IMR-90 (cell line): Measurements from ENCODE around the gene SCNN1B. TPM values are rescaled to one million over a fixed set of nuclear protein-coding genes. Genes with fewer than 3 reads are reported as not detected.
"Not testable (repeated sequence)": the region's sequence is repeated elsewhere in the genome, so short reads cannot be mapped to it uniquely, and the experiment has no call there.

Experiments
- ATAC-seq: fragments of 200-7000 bp; cut with Tn5 transposase; 2 replicates; pipeline ENCODE4 v1.9.1; 2020; ENCODE audit warnings: low read depth, mild to moderate bottlenecking, moderate library complexity
- BruUV-seq: library from RNA; stranded (reverse); fragments of 400-500 nt; replicated peaks from 2 replicates; lab custom pipeline; 2021; lab: Mats Ljungman, UMichigan
- CTCF ChIA-PET: fragments of 300-600 bp; formaldehyde crosslinking; extraction: SDS; loops from one replicate; lab custom pipeline; 2021; ENCODE audit warnings: antibody characterized with exemption; lab: Yijun Ruan, JAX
- POLR2A ChIA-PET: fragments of 300-600 bp; sonication (Branson Sonifier 250); formaldehyde crosslinking; loops from one replicate; lab custom pipeline; 2022; ENCODE audit warnings: antibody characterized with exemption; ENCODE audit not compliant: unreplicated experiment; lab: Charles Lee
- DNase-seq: peaks from one replicate; pipeline ENCODE4 v3.0.0; 2013
- H2AFZ ChIP-seq: replicated peaks from 2 replicates; pipeline ENCODE3; 2013; ENCODE audit warnings: low read length, mild to moderate bottlenecking; ENCODE audit not compliant: poor library complexity
- H2AK5ac ChIP-seq: 2 replicates; pipeline ENCODE4 v1.6.1; 2013; ENCODE audit warnings: low read depth, low read length, inconsistent platforms
- H2AK9ac ChIP-seq: replicated peaks from 2 replicates; pipeline ENCODE3; 2013; ENCODE audit warnings: mild to moderate bottlenecking, low read depth, low read length, moderate library complexity; ENCODE audit not compliant: poor library complexity
- H2BK120ac ChIP-seq: 2 replicates; pipeline ENCODE4 v1.6.1; 2013; ENCODE audit warnings: low read depth, low read length, inconsistent platforms
- H2BK15ac ChIP-seq: 3 replicates; pipeline ENCODE4 v1.6.1; 2013; ENCODE audit warnings: low read depth, low read length, inconsistent platforms
- H2BK20ac ChIP-seq: 2 replicates; pipeline ENCODE4 v1.6.1; 2013; ENCODE audit warnings: low read depth, mild to moderate bottlenecking, inconsistent platforms, low read length, moderate library complexity
- H2BK5ac ChIP-seq: 2 replicates; pipeline ENCODE4 v1.6.1; 2013; ENCODE audit warnings: mild to moderate bottlenecking, low read depth, low read length, inconsistent platforms; ENCODE audit not compliant: poor library complexity, severe bottlenecking
- H3K14ac ChIP-seq: replicated peaks from 2 replicates; pipeline ENCODE4 v1.6.1; 2013; ENCODE audit warnings: low read depth, low read length, inconsistent platforms
- H3K18ac ChIP-seq: 2 replicates; pipeline ENCODE4 v1.6.1; 2013; ENCODE audit warnings: low read depth, low read length, control low read depth
- H3K23ac ChIP-seq: 2 replicates; pipeline ENCODE4 v1.6.1; 2013; ENCODE audit warnings: low read depth, low read length, inconsistent platforms
- H3K27ac ChIP-seq: 2 replicates; pipeline ENCODE4 v1.5.1; 2013; ENCODE audit warnings: mild to moderate bottlenecking, control low read depth, low read length; ENCODE audit not compliant: insufficient read depth
- H3K27me3 ChIP-seq: 2 replicates; pipeline ENCODE4 v1.6.1; 2013; ENCODE audit warnings: low read length; ENCODE audit not compliant: control insufficient read depth, insufficient read depth
- H3K36me3 ChIP-seq: 2 replicates; pipeline ENCODE4 v1.6.1; 2013; ENCODE audit warnings: low read length, mixed read lengths; ENCODE audit not compliant: control insufficient read depth, insufficient read depth
- H3K4ac ChIP-seq: 2 replicates; pipeline ENCODE4 v1.6.1; 2013; ENCODE audit warnings: low read depth, low read length, inconsistent platforms
- H3K4me1 ChIP-seq: 2 replicates; pipeline ENCODE4 v1.6.1; 2013; ENCODE audit warnings: low read length, mixed read lengths; ENCODE audit not compliant: control insufficient read depth, insufficient read depth
- H3K4me2 ChIP-seq: 2 replicates; pipeline ENCODE4 v1.6.1; 2013; ENCODE audit warnings: low read depth, mild to moderate bottlenecking, control low read depth, low read length, moderate library complexity
- H3K4me3 ChIP-seq: 2 replicates; pipeline ENCODE4 v1.5.1; 2013; ENCODE audit warnings: low read depth, mild to moderate bottlenecking, control low read depth, low read length, moderate library complexity; ENCODE audit not compliant: insufficient read depth
- H3K56ac ChIP-seq: 2 replicates; pipeline ENCODE4 v1.6.1; 2013; ENCODE audit warnings: low read length, inconsistent platforms; ENCODE audit not compliant: insufficient read depth; ENCODE audit errors: extremely low read depth
- H3K79me1 ChIP-seq, 2 experiments: 2 replicates each; pipeline ENCODE4 v1.6.1; 2013; ENCODE audit warnings: low read length in 2 of 2, inconsistent platforms in 1 of 2, low read depth in 1 of 2
- H3K9ac ChIP-seq: 2 replicates; pipeline ENCODE4 v1.6.1; 2013; ENCODE audit warnings: low read depth, low read length, control low read depth
- H3K9me1 ChIP-seq: 2 replicates; pipeline ENCODE4 v1.6.1; 2013; ENCODE audit warnings: low read length, inconsistent platforms; ENCODE audit not compliant: insufficient read depth
- H3K9me3 ChIP-seq: 2 replicates; pipeline ENCODE4 v1.6.1; 2013; ENCODE audit warnings: low read length; ENCODE audit not compliant: control insufficient read depth, insufficient read depth
- H4K20me1 ChIP-seq: 2 replicates; pipeline ENCODE4 v1.6.1; 2013; ENCODE audit warnings: low read length, inconsistent platforms; ENCODE audit not compliant: insufficient read depth
- H4K5ac ChIP-seq: 2 replicates; pipeline ENCODE4 v1.6.1; 2013; ENCODE audit warnings: mild to moderate bottlenecking, low read depth, low read length, control low read depth
- H4K8ac ChIP-seq, 2 experiments: 2 replicates each; pipeline ENCODE4 v1.6.1; 2013; ENCODE audit warnings: low read depth in 2 of 2, low read length in 2 of 2, control low read depth in 1 of 2, inconsistent platforms in 1 of 2
- H4K91ac ChIP-seq: 2 replicates; pipeline ENCODE4 v1.6.1; 2013; ENCODE audit warnings: low read depth, low read length, inconsistent platforms; ENCODE audit not compliant: insufficient read depth
- WGBS, 2 experiments: methylation state at CpG; one replicate each; pipeline versions ENCODE4 v1.1.5 to v1.1.7; 2013; ENCODE audit warnings: missing lambda C conversion rate in 2 of 2; ENCODE audit not compliant: insufficient read length in 1 of 2; ENCODE audit errors: extremely low coverage in 2 of 2; 5-methylcytosine and 5-hydroxymethylcytosine counted together
- dilution Hi-C: fragments of 300-500 bp; cut with HindIII; formaldehyde crosslinking; loops from one replicate; pipeline ENCODE4 v1.14.3; 2018; ENCODE audit warnings: low sequenced_read_pairs; ENCODE audit not compliant: unreplicated experiment
- in situ Hi-C: fragments of 300-500 bp; cut with MboI; formaldehyde crosslinking; loops from 3 replicates; pipeline ENCODE4 v1.14.3; 2019; ENCODE audit warnings: low sequenced_read_pairs, inconsistent platforms, mixed read lengths
- intact Hi-C: fragments of 100-400 bp; cut with micrococcal nuclease; formaldehyde crosslinking; loops from 2 replicates; pipeline ENCODE4 v1.10.0; 2022
- polyA plus RNA-seq, 3 experiments: library from polyadenylated mRNA; depleted of rRNA; stranded (reverse); fragments of >200 nt; gene quantifications; 2 replicates each; pipeline ENCODE4 v1.2.3, GENCODE V29; 2012; ENCODE audit warnings: low replicate concordance in 1 of 3
- total RNA-seq: library from RNA; depleted of rRNA; stranded (reverse); fragments of >200 nt; gene quantifications from 2 replicates; pipeline ENCODE4 v1.2.3, GENCODE V29; 2012

The SCNN1B gene
- total and polyA plus RNA-seq, 2 of the 4 experiments (the other 2 are of a cell fraction), result not detected

DNA sequence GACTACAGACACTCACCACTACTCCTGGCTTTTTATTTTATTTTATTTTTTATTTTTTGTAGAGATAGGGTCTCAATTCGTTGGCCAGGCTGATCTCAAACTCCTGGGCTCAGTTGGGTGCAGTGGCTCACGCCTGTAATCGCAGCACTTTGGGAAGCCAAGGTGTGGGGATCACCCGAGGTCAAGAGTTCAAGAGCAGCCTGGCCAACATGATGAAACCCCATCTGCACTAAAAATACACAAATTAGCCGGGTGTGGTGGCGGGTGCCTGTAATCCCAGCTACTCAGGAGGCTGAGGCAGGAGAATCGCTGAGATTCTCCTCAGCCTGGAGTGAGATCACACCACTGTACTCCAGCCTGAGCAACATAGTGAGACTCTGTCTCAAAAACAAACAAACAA is 64.2 kb downstream of the SCNN1B start:
- DNase-seq, H3K36me3 ChIP-seq, H2BK15ac ChIP-seq, H3K4ac ChIP-seq, H2AK9ac ChIP-seq, H2BK120ac ChIP-seq, H3K18ac ChIP-seq, H3K79me1 ChIP-seq, H3K4me1 ChIP-seq, H3K4me2 ChIP-seq, H3K9me1 ChIP-seq, H3K9ac ChIP-seq, H3K56ac ChIP-seq, H3K27ac ChIP-seq, H3K4me3 ChIP-seq, BruUV-seq, H3K27me3 ChIP-seq, H3K23ac ChIP-seq, dilution Hi-C loops, H4K91ac ChIP-seq, H4K20me1 ChIP-seq, ATAC-seq, H2BK5ac ChIP-seq, H4K8ac ChIP-seq, POLR2A ChIA-PET, H3K14ac ChIP-seq, H2AFZ ChIP-seq, intact Hi-C loops, H2BK20ac ChIP-seq, H2AK5ac ChIP-seq, CTCF ChIA-PET, H4K5ac ChIP-seq, H3K9me3 ChIP-seq, in situ Hi-C loops: not testable (repeated sequence)
- WGBS, 2 experiments, result 80% methylated on average over 2 of the region's 7 CpGs; no CpG with 5 or more reads in 1 of the 2 experiments
